Left kidney (tissue), 2 donors: ENCODE measurements around the gene EXOSC5. TPM values are rescaled to one million over a fixed set of nuclear protein-coding genes. Genes with fewer than 3 reads are reported as not detected.
"Not testable (repeated sequence)": the region's sequence is repeated elsewhere in the genome, so short reads cannot be mapped to it uniquely, and the experiment has no call there.

ENCODE experiments used
- DNase-seq: peaks from one replicate; pipeline ENCODE4 v3.0.0-alpha.2; 2013
- polyA plus RNA-seq: library from polyadenylated mRNA; unstranded; fragments of 120-200 nt; gene quantifications from one replicate; pipeline ENCODE4 v1.2.1, GENCODE V29; 2013; ENCODE audit not compliant: insufficient read length

Gene EXOSC5
- polyA plus RNA-seq, 1 donor = 13.9 TPM

GRCh38 chr19:41371541-41371940, 25.6 kb downstream of the EXOSC5 start:
- no peak for DNase-seq

- DNase-seq = not testable (repeated sequence)
Observed at GRCh38 chr19:41371119-41371518, 26.0 kb downstream of the EXOSC5 start.

GRCh38 chr19:41369769-41370168, 27.4 kb downstream of the EXOSC5 start:
- DNase-seq = no peak

GRCh38 chr19:41367848-41368301, 29.3 kb downstream of the EXOSC5 start:
- DNase-seq = no peak

GRCh38 chr19:41366089-41366488, 31.1 kb downstream of the EXOSC5 start:
- DNase-seq = no peak

GRCh38 chr19:41364524-41365391, 32.4 kb downstream of the EXOSC5 start:
- DNase-seq = no peak

GRCh38 chr19:41363753-41364523, 33.2 kb downstream of the EXOSC5 start, which contains the start of gene B9D2:
Gene B9D2, minus strand, starts transcription at chr19:41364149. Its CDS starts 630 bp downstream, at chr19:41363519.
- peak; percentile 98 for DNase-seq

- DNase-seq = no peak
Observed at GRCh38 chr19:41363371-41363752, 33.8 kb downstream of the EXOSC5 start.

- no peak for DNase-seq
Observed at GRCh38 chr19:41362143-41362847, 34.9 kb downstream of the EXOSC5 start.

- no peak for DNase-seq
Observed at GRCh38 chr19:41359741-41360140, 37.4 kb downstream of the EXOSC5 start.

GRCh38 chr19:41357746-41358145, 39.4 kb downstream of the EXOSC5 start:
- DNase-seq = no peak

- no peak for DNase-seq
Observed at GRCh38 chr19:41356984-41357739, 40.0 kb downstream of the EXOSC5 start.

GRCh38 chr19:41355802-41356201, 41.4 kb downstream of the EXOSC5 start:
- no peak for DNase-seq

- DNase-seq = no peak
Observed at GRCh38 chr19:41355035-41355434, 42.1 kb downstream of the EXOSC5 start.

GRCh38 chr19:41354343-41354953, 42.7 kb downstream of the EXOSC5 start:
- no peak for DNase-seq

GRCh38 chr19:41353466-41354342, 43.5 kb downstream of the EXOSC5 start, which contains the start of gene TGFB1:
Gene TGFB1, minus strand, starts transcription at chr19:41353922. Its CDS starts 878 bp downstream, at chr19:41353044.
- peak; percentile 72 for DNase-seq

- no peak for DNase-seq
Observed at GRCh38 chr19:41352609-41353465, 44.3 kb downstream of the EXOSC5 start.

- DNase-seq = no peak
Observed at GRCh38 chr19:41352279-41352608, 44.9 kb downstream of the EXOSC5 start.
